GM12878 (cell line): ENCODE results near the gene SH2D2A.

Experiments used
- CHD1 ChIP-seq: IDR thresholded peaks from 2 replicates; pipeline ENCODE4 v1.6.1; 2012; ENCODE audit warnings: low read depth, low read length, improper control_type of control experiment
- CTCF ChIP-seq, 3 experiments: IDR thresholded peaks in 2 of 3; conservative IDR thresholded peaks in 1 of 3; 2 replicates each; pipeline ENCODE4 v1.5.1; 2011; ENCODE audit warnings: low read depth in 3 of 3, low read length in 3 of 3, mild to moderate bottlenecking in 3 of 3, control low read depth in 2 of 3, moderate library complexity in 2 of 3, inconsistent platforms in 1 of 3, mixed read lengths in 1 of 3; ENCODE audit not compliant: control insufficient read depth in 2 of 3, insufficient read depth in 1 of 3; ENCODE audit errors: extremely low read depth in 1 of 3
- FOXK2 ChIP-seq: fragments of 450-650 bp; IDR thresholded peaks from 2 replicates; pipeline ENCODE4 v1.6.1; 2017; ENCODE audit warnings: mild to moderate bottlenecking, moderate library complexity
- IRF3 ChIP-seq: fragments of 450-650 bp; IDR thresholded peaks from 2 replicates; pipeline ENCODE4 v1.6.1; 2014; ENCODE audit warnings: mild to moderate bottlenecking
- RCOR1 ChIP-seq: conservative IDR thresholded peaks from 2 replicates; pipeline ENCODE4 v1.6.1; 2012; ENCODE audit warnings: low read depth, low read length, improper control_type of control experiment
- REST ChIP-seq: IDR thresholded peaks from 2 replicates; pipeline ENCODE4 v1.6.1; 2012; ENCODE audit warnings: mild to moderate bottlenecking, low read depth, low read length
- SIX5 ChIP-seq: IDR thresholded peaks from 2 replicates; pipeline ENCODE4 v1.6.1; 2011; ENCODE audit warnings: mild to moderate bottlenecking, low read depth, low read length, moderate library complexity; ENCODE audit not compliant: severe bottlenecking
- SMAD1 ChIP-seq: fragments of 450-650 bp; IDR thresholded peaks from 2 replicates; pipeline ENCODE4 v1.6.1; 2018; ENCODE audit warnings: mild to moderate bottlenecking, low read depth; ENCODE audit not compliant: partially characterized antibody
- TAF1 ChIP-seq: IDR thresholded peaks from 2 replicates; pipeline ENCODE4 v1.6.1; 2011; ENCODE audit warnings: mild to moderate bottlenecking, low read depth, low read length, borderline replicate concordance
- TCF12 ChIP-seq: IDR thresholded peaks from 2 replicates; pipeline ENCODE4 v1.6.1; 2011; ENCODE audit warnings: low read depth, mild to moderate bottlenecking, low read length
- TCF7 ChIP-seq: IDR thresholded peaks from 2 replicates; pipeline ENCODE4 v1.6.1; 2014; ENCODE audit warnings: antibody characterized with exemption, borderline replicate concordance

GRCh38 chr1:156776942-156777341 lies 39.7 kb downstream of the SH2D2A start:
- TF ChIP-seq CTCF (IDR thresholded peaks at IDR 0.05 in 2 of 3, conservative IDR thresholded peaks at IDR 0.05 in 1 of 3; ENCODE audit: control insufficient read depth in 2 of 3, extremely low read depth in 1 of 3, insufficient read depth in 1 of 3, low read depth in 3 of 3, low read length in 3 of 3) (no peak), RCOR1 (no peak), SIX5 (no peak), IRF3 (no peak), TCF7 (no peak), FOXK2 (no peak), TAF1 (no peak), CHD1 (no peak), SMAD1 (no peak), REST (no peak), TCF12 (no peak)
